ENCODE results near the gene TTC21A. TPM values are rescaled to one million over a fixed set of nuclear protein-coding genes. Genes with fewer than 3 reads are reported as not detected.

Gene TTC21A
- total and polyA plus RNA-seq, 7 donors, result 0.60 to 7.1 (median 4.3) TPM

DNA sequence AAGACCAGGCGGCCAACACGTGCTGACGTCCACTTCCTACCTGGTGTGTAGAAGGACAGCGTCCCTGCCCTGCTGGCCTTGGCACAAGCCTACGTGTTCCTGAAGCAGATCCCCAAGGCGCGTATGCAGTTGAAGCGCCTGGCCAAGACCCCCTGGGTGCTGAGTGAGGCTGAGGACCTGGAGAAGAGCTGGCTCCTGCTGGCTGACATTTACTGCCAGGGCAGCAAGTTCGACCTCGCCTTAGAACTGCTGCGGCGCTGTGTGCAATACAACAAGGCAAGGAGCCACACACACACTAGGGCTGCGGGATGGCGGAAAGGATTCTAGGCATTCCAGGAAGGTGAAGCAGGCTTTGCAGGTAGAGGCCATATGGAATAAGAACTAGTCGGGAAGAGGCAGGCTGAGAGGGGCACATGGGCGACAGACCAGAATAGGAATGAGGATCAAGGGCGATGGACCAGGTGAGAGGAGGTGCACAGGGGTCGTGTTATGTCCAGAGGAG, 30.0 kb downstream of the TTC21A start:
- peak; percentile 62 for DNase-seq
- peaks cover 3 to 28% (median 7%) of the 10 kb centered on the region in 4 donors for H3K36me3 ChIP-seq
- intact Hi-C loops (cut with DNase I), result no loop called here
- H3K4me1 ChIP-seq, result peaks cover 0 to 42% (median 32%) of the 10 kb centered on the region in 4 donors
- no peaks in the 10 kb centered on the region for H3K27me3 ChIP-seq
- H3K27ac ChIP-seq, result no peak overlapping the region
- no peaks in the 10 kb centered on the region for H3K9me3 ChIP-seq
- 96% methylated on average over 18 of the region's 18 CpGs for WGBS, 2 donors
- no peak overlapping the region for H3K4me3 ChIP-seq
- TF ChIP-seq, protein P1, sequence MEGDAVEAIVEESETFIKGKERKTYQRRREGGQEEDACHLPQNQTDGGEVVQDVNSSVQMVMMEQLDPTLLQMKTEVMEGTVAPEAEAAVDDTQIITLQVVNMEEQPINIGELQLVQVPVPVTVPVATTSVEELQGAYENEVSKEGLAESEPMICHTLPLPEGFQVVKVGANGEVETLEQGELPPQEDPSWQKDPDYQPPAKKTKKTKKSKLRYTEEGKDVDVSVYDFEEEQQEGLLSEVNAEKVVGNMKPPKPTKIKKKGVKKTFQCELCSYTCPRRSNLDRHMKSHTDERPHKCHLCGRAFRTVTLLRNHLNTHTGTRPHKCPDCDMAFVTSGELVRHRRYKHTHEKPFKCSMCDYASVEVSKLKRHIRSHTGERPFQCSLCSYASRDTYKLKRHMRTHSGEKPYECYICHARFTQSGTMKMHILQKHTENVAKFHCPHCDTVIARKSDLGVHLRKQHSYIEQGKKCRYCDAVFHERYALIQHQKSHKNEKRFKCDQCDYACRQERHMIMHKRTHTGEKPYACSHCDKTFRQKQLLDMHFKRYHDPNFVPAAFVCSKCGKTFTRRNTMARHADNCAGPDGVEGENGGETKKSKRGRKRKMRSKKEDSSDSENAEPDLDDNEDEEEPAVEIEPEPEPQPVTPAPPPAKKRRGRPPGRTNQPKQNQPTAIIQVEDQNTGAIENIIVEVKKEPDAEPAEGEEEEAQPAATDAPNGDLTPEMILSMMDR (IDR thresholded peaks at IDR 0.05), result no peak
- TF ChIP-seq POLR2AphosphoS5 (IDR thresholded peaks at IDR 0.05) (no peak), EP300 (IDR thresholded peaks at IDR 0.05) (no peak), POLR2A (IDR thresholded peaks at IDR 0.05) (no peak)

DNA sequence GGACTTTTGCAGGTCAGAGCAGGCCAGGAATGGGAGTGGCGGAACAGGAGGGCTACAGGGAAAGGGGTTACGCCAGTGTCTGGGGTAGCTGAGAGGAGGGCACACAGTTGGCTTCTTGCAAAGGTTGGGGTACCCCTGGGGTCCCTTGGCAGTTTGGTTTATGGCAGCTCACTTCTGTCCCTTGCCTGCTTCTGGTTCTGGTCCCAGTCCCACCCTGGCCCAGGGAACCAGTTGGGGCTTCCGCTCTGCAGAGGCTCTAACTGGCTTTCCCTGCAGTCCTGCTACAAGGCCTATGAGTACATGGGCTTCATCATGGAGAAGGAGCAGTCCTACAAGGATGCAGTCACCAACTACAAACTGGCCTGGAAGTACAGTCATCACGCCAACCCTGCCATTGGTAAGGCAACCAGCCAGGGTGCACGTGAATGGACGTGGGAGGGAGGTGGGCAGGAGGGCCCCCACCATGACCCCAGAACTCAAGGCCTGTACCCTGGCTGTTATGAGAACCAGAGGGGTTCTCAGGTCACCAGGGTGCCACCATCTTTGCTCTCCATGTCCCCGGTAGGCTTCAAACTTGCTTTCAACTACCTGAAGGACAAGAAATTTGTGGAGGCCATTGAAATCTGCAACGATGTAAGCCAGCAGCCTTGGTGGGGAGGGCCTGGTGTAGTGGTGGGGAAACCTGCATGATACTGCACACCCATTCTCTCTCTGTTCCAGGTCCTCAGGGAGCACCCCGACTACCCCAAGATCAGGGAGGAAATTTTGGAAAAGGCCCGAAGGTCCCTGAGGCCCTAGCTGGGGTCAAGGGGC, 30.7 kb downstream of the TTC21A start:
- Histone ChIP-seq H3K4me3 (no peak overlapping the region), H3K36me3 (peaks cover 10 to 35% (median 14%) of the 10 kb centered on the region in 4 donors), H3K9me3 (no peaks in the 10 kb centered on the region), H3K27me3 (no peaks in the 10 kb centered on the region), H3K27ac (peak overlapping the region in 3 of 4 donors; percentile 38 to 68 (median 54)), H3K4me1 (peaks cover 0 to 44% (median 33%) of the 10 kb centered on the region in 4 donors)
- intact Hi-C loops (cut with DNase I), result no loop called here
- peak; percentile 58 for DNase-seq
- 94 to 97% methylated on average over 10 of the region's 10 CpGs for WGBS, 2 donors
- TF ChIP-seq, protein P1 (IDR thresholded peaks at IDR 0.05), result no peak
- TF ChIP-seq EP300 (IDR thresholded peaks at IDR 0.05) (no peak), POLR2A (IDR thresholded peaks at IDR 0.05) (no peak), POLR2AphosphoS5 (IDR thresholded peaks at IDR 0.05) (no peak)

DNA sequence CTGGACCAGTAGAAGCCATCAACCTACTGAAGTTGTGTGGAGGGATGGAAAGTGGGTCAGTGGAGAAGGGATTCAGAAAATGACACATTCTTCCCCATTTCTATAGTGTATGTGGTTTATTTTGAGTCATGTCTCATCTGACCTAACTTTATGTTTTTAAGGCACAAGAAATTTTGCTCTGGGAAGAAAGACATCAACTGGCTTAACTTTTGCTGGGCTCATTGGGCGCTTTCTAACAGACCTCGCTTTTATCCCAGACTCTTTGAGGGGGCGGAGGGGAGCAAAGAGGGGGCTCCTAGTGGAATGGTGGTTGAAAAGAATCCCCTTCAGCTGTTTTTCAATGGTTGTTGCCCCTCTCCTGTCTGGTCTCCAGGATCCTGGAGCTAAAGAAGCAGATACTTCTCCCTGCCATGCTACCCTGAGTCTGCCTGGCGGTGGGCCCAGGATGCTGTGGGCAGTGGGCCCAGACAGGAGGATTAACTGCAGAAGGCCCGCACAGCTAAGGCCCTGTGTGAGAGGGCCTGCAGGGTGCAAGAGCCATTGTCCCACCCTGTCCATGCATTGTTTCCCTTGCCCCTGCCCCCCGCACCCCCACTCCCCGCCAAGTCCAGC, 31.4 kb downstream of the TTC21A start:
- Histone ChIP-seq H3K4me3 (no peak overlapping the region), H3K27me3 (no peaks in the 10 kb centered on the region), H3K4me1 (peaks cover 0 to 44% (median 33%) of the 10 kb centered on the region in 4 donors), H3K27ac (peak overlapping the region; percentile 38 to 68 (median 52)), H3K9me3 (no peaks in the 10 kb centered on the region), H3K36me3 (peaks cover 17 to 42% (median 21%) of the 10 kb centered on the region in 4 donors)
- WGBS, 2 donors, result 80 to 87% methylated on average over 7 of the region's 7 CpGs
- TF ChIP-seq POLR2AphosphoS5 (IDR thresholded peaks at IDR 0.05), result peak in 1 of 4 donors; percentile 33
- TF ChIP-seq, protein P1 (IDR thresholded peaks at IDR 0.05), result no peak
- DNase-seq, result peak; percentile 80
- intact Hi-C loops (cut with DNase I), result no loop called here

DNA sequence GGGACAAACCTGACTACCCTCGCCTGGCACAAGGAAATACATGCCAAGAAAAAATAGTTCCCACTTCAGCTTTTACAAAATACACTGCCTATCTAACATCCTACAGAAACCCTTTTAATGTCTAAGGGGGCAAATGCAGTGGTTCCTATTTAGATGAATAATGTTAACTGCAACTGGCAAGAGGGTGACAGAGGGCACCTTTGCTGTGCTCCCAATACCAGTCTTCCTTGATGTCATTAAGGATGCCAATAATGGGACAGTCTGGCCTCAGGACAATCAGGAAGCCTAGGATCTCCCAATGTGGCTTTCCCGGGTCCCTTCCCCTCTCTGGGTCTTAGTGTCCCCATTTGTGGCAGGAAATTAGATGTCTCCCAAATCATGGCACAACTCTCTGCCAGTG, 32.0 kb downstream of the TTC21A start:
- no peak for DNase-seq
- TF ChIP-seq, protein P1 (IDR thresholded peaks at IDR 0.05), result no peak
- TF ChIP-seq POLR2AphosphoS5 (IDR thresholded peaks at IDR 0.05) (no peak), EP300 (IDR thresholded peaks at IDR 0.05) (no peak), POLR2A (IDR thresholded peaks at IDR 0.05) (no peak)
- Histone ChIP-seq H3K4me3 (no peak overlapping the region), H3K27ac (peak overlapping the region; percentile 38 to 68 (median 52)), H3K9me3 (no peaks in the 10 kb centered on the region), H3K27me3 (no peaks in the 10 kb centered on the region), H3K4me1 (peaks cover 0 to 44% (median 33%) of the 10 kb centered on the region in 4 donors), H3K36me3 (peaks cover 22 to 48% (median 25%) of the 10 kb centered on the region in 4 donors)
- intact Hi-C loops (cut with DNase I), result no loop called here
- 64 to 85% methylated on average over 2 of the region's 2 CpGs for WGBS, 2 donors

Measured in sigmoid colon (tissue), 7 donors.